Measurements from ENCODE around the gene LRRTM4. TPM values are rescaled to one million over a fixed set of nuclear protein-coding genes. Genes with fewer than 3 reads are reported as not detected.

The LRRTM4 gene
- total RNA-seq, 1 donor from 2014 or later, result 5.4 TPM

DNA sequence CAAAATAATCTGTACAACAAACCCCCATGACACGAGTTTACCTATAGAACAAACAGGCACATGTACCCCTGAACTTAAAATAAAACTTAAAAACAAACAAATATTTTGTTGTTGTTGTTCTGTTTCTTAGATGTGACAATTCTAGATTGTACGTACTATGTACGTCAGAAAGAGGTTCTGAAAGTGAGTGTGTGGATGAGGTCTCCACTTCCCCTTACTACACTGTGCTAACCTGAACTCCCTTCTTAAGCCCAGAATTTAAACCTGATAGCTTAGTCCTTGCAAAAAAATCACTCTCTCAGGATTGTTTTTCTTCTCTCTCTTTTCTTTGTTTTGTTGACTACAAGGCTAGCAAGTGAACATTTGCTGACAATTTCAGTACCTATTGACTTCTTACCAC lies 581.6 kb downstream of the LRRTM4 start:
- no peak for DNase-seq (ENCODE audit: extremely low spot score, unreplicated experiment)
- Mint-ChIP-seq H3K4me1 (ENCODE audit: unreplicated experiment) (no peaks in the 10 kb centered on the region), H3K27me3 (no peaks in the 10 kb centered on the region), H3K36me3 (no peaks in the 10 kb centered on the region), H3K27ac (no peak overlapping the region), H3K9me3 (no peaks in the 10 kb centered on the region), H3K4me3 (no peak overlapping the region)
- TF ChIP-seq, protein P1, sequence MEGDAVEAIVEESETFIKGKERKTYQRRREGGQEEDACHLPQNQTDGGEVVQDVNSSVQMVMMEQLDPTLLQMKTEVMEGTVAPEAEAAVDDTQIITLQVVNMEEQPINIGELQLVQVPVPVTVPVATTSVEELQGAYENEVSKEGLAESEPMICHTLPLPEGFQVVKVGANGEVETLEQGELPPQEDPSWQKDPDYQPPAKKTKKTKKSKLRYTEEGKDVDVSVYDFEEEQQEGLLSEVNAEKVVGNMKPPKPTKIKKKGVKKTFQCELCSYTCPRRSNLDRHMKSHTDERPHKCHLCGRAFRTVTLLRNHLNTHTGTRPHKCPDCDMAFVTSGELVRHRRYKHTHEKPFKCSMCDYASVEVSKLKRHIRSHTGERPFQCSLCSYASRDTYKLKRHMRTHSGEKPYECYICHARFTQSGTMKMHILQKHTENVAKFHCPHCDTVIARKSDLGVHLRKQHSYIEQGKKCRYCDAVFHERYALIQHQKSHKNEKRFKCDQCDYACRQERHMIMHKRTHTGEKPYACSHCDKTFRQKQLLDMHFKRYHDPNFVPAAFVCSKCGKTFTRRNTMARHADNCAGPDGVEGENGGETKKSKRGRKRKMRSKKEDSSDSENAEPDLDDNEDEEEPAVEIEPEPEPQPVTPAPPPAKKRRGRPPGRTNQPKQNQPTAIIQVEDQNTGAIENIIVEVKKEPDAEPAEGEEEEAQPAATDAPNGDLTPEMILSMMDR (conservative IDR thresholded peaks at IDR 0.05), result no peak

DNA sequence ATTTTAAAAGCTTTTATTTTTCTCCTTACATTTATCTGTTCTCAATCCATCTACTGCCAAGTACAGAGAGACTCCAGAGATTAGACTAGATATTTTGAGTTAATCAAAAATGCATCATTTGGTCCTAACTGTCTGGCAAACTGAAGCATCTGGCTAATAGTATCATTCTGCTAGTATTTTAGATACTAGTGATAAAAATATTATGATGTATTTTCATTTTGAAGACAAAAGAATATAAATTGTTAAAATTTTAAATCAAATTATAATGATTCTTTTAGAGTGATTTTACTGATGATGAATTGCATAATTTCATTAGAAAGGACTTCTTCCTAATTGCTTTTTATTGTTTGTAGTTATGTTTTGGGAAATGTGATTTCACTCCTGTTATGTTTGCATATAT lies 584.0 kb downstream of the LRRTM4 start:
- Mint-ChIP-seq H3K36me3 (no peaks in the 10 kb centered on the region), H3K27me3 (no peaks in the 10 kb centered on the region), H3K4me1 (ENCODE audit: unreplicated experiment) (no peaks in the 10 kb centered on the region), H3K4me3 (no peak overlapping the region), H3K9me3 (no peaks in the 10 kb centered on the region), H3K27ac (no peak overlapping the region)
- TF ChIP-seq, protein P1 (conservative IDR thresholded peaks at IDR 0.05), result no peak
- no peak for DNase-seq (ENCODE audit: extremely low spot score, unreplicated experiment)

DNA sequence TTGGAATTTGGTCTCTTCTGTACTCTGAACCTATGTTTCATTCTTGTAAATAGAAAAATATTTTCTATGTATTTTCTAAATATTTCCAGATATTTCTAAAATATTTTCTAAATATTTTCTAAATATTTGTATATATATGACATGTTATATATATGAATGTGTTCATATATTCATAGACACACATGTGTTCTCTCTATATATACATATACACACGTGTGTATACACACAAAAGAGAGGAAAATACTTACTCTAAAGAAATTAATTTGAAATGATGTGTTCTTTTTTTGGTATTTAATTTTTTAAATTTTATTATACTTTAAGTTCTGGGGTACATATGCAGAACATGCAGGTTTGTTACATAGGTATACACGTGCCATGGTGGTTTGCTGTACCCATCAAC lies 589.6 kb downstream of the LRRTM4 start:
- Mint-ChIP-seq H3K4me3 (no peak overlapping the region), H3K36me3 (no peaks in the 10 kb centered on the region), H3K9me3 (no peaks in the 10 kb centered on the region), H3K27ac (no peak overlapping the region), H3K4me1 (ENCODE audit: unreplicated experiment) (no peaks in the 10 kb centered on the region), H3K27me3 (no peaks in the 10 kb centered on the region)
- no peak for DNase-seq (ENCODE audit: extremely low spot score, unreplicated experiment)
- TF ChIP-seq, protein P1 (conservative IDR thresholded peaks at IDR 0.05), result no peak

DNA sequence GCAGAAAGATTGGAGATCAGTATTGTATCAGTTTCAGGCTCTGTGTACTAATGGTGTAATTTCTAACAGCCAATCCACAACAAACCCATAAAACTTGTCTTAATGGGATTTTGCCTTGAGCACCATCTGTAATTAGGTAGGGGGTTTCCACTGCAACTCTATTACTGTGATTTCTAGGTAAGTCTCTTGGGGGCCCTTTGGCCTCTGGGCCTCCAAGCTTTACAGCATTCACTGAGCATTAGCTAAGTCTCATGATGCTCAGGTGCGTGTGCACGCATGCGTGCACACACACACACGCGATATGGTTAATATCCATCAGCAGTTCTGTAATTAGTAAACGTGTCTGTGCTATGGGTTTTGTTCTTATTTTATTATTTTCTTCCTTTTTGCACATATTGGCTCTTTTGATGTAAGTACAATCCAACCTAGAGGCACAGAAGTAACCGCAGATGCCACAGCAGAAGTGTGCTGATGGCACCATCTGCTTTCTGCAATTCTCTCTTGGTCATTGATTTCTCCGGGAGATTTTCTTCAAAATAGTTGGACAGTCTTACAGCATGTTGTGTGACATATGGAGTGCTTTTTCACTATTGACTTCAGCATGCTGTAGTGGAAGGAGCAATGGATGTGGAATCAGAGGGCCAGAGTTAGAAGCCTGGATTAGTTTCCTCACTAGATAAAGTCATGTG lies 592.0 kb downstream of the LRRTM4 start:
- no peaks in the 10 kb centered on the region for H3K27me3 Mint-ChIP-seq
- H3K9me3 Mint-ChIP-seq, result no peaks in the 10 kb centered on the region

DNA sequence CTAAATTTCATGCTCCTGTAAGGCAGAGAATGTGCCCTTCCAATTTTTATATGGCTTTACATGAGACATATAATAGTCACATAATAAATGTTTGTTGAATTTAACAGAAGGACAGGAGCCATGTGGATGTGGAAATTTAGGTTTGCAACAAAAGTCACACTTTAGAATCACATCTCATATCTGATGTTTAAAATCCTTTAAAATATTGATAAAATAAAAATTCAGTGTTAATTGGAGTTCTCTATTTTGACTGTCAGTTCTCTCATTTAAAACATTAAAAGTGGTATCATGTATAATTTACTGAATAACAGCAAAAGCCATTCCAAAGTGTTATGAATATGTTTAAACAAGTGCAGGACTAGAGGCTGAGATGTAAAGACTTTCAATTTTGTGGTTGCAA lies 594.1 kb downstream of the LRRTM4 start:
- no peak for DNase-seq (ENCODE audit: extremely low spot score, unreplicated experiment)
- H3K4me1 Mint-ChIP-seq (ENCODE audit: unreplicated experiment), result no peaks in the 10 kb centered on the region
- no peak overlapping the region for H3K4me3 Mint-ChIP-seq
- no peaks in the 10 kb centered on the region for H3K27me3 Mint-ChIP-seq
- H3K27ac Mint-ChIP-seq, result no peak overlapping the region
- H3K9me3 Mint-ChIP-seq, result no peaks in the 10 kb centered on the region
- no peaks in the 10 kb centered on the region for H3K36me3 Mint-ChIP-seq
- TF ChIP-seq, protein P1 (conservative IDR thresholded peaks at IDR 0.05), result no peak

More for the DNA sequence above, 592.0 kb downstream of the LRRTM4 start:
- TF ChIP-seq, protein P1 (conservative IDR thresholded peaks at IDR 0.05), result no peak
- Mint-ChIP-seq H3K27ac (no peak overlapping the region), H3K4me1 (ENCODE audit: unreplicated experiment) (no peaks in the 10 kb centered on the region), H3K36me3 (no peaks in the 10 kb centered on the region), H3K4me3 (no peak overlapping the region)
- DNase-seq (ENCODE audit: extremely low spot score, unreplicated experiment), result no peak

Measured in type B pancreatic cell (in vitro differentiated cells).